Bronchial epithelial cell (primary cell): Measurements from ENCODE around the gene FANCL. TPM values are rescaled to one million over a fixed set of nuclear protein-coding genes. Genes with fewer than 3 reads are reported as not detected.
A peak's percentile ranks its signal among the peaks of the same experiment; 100 is the strongest.

ENCODE experiments used
- DNase-seq: peaks from one replicate; pipeline ENCODE4 v3.0.0-alpha.2; 2010; ENCODE audit warnings: low read depth
- FAIRE-seq: peaks from 2 replicates; lab custom pipeline; 2011; peaks lifted over from hg19 to GRCh38; lab: Jason Lieb, UNC
- H3K27me3 ChIP-seq: 2 replicates; pipeline ENCODE4 v1.5.1; 2011; ENCODE audit warnings: low read length; ENCODE audit not compliant: control insufficient read depth, insufficient read depth
- H3K36me3 ChIP-seq: 2 replicates; pipeline ENCODE4 v1.5.1; 2011; ENCODE audit warnings: low read length; ENCODE audit not compliant: control insufficient read depth, insufficient read depth
- H3K4me3 ChIP-seq: 2 replicates; pipeline ENCODE4 v1.5.1; 2011; ENCODE audit warnings: mild to moderate bottlenecking, low read depth, low read length, control low read depth
- CTCF ChIP-seq: IDR thresholded peaks from 2 replicates; pipeline ENCODE4 v1.5.1; 2011; ENCODE audit warnings: mild to moderate bottlenecking, moderate library complexity, low read length, control low read depth, inconsistent platforms; ENCODE audit not compliant: insufficient read depth, severe bottlenecking
- total RNA-seq: library from RNA; depleted of rRNA; stranded (reverse); fragments of >200 nt; gene quantifications from 2 replicates; pipeline ENCODE4 v1.2.1, GENCODE V29; 2014

The FANCL gene
- total RNA-seq, 1 donor from 2014 or later: 10.8 TPM

DNA sequence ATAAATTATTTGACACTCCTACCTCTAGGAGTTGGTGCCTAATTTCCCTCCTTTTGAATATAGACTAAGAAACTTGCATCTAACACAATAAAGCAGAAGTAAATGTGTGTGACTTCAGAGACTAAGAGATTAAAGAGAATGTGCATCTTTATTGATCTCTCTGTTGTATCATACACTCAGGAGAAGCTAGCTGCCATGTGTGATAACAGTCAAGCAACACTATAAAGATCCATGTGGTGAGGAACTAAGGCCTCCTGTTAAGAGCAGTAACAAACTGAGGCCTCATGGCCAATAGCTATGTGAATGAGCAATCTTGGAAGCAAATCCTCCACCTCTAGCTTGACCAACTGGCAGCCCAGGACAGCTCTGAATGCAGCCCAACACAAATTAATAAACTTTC lies 3.4 kb downstream of the FANCL start:
- no peaks in the 10 kb centered on the region for H3K36me3 ChIP-seq
- H3K27me3 ChIP-seq: no peaks in the 10 kb centered on the region
- no peak for TF ChIP-seq CTCF
- FAIRE-seq (no peak), DNase-seq (no peak)
- H3K4me3 ChIP-seq: no peak overlapping the region

DNA sequence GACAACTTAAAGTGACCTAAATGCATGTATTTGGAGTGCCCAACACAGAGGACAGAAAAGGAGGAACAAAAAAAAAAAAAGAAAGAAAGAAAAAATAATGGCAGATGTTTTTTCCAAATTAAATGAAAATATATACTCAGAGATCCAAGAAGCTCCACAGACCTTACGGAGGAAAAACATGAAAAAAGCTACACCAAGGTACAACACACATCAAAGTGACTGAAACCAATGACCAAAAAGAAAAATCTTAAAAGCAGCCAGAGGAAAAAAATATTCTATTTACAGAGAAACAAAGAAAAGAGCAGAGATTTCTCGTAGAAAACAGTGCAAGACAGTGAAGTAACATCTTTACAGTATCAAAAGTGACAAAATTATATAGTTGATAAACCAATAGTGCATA lies 5.1 kb downstream of the FANCL start:
- DNase-seq (no peak), FAIRE-seq (no peak)
- no peak for TF ChIP-seq CTCF
- Histone ChIP-seq H3K36me3 (no peaks in the 10 kb centered on the region), H3K4me3 (no peak overlapping the region), H3K27me3 (no peaks in the 10 kb centered on the region)

- FAIRE-seq: no peak
- Histone ChIP-seq H3K4me3 (no peak overlapping the region), H3K27me3 (no peaks in the 10 kb centered on the region), H3K36me3 (no peaks in the 10 kb centered on the region)
- no peak for TF ChIP-seq CTCF
- no peak for DNase-seq
These were observed 6.0 kb downstream of the FANCL start for GRCh38 chr2:58235170-58235569.

DNA sequence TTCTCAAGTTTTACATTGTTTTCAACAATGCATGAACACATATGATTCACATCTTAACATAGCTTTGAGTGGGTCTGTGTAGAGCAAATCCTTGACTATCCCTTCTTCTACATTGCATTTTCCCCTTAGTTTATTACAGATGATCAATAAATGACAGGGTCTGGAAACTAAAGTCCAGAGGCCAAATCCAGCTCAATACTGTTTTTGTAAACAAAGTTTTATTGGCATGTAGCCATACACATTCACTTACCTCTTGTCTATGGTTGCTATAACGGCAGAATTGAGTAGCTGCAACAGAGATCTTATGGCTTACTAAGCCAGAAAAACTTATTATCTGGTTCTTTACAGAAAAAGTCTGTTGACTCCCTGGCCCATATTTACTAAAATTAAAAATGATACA lies 12.8 kb downstream of the FANCL start:
- DNase-seq: no peak
- H3K4me3 ChIP-seq: no peak overlapping the region
- TF ChIP-seq CTCF: no peak
- H3K27me3 ChIP-seq: no peaks in the 10 kb centered on the region
- no peak for FAIRE-seq
- H3K36me3 ChIP-seq: no peaks in the 10 kb centered on the region

DNA sequence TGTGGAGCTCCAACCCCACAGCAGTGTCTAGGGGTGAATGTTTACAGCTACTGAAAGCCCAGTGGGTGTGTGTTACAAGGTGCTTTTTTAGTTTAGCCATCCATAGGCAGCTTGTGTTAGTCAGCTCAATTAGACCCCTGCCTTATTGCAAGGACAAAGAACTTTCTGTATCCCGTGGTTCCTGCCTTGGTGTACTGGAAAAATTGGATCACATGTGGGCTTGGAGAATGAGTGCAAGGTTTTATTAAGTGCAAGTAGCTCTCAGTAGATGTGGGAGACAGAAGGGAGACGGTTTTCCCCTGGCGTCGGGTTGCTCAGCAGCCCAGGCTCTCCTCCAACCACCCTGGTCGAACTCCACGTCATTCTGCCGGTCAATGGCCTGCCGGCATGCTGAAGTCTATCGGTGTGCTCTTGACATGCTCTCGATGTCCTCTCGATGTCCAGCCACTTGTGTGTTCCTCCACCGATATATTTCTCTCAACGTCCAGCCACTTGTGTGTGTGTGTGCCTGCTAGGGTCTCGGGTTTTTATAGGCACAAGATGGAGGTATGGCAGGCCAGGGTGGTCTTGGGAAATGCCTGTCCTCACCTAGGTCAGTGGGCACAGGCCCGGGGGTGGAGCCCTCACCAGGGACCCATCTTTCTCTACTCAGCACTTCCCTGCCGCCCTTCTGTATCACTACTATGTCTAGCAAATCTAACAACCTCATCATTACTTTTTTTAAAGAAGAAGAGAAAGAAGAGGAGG lies 13.8 kb downstream of the FANCL start:
- H3K27me3 ChIP-seq: no peaks in the 10 kb centered on the region
- peak; percentile 50 for FAIRE-seq
- no peak for DNase-seq
- no peaks in the 10 kb centered on the region for H3K36me3 ChIP-seq
- no peak for TF ChIP-seq CTCF
- no peak overlapping the region for H3K4me3 ChIP-seq

- DNase-seq (no peak), FAIRE-seq (no peak)
- Histone ChIP-seq H3K36me3 (no peaks in the 10 kb centered on the region), H3K4me3 (no peak overlapping the region), H3K27me3 (no peaks in the 10 kb centered on the region)
- TF ChIP-seq CTCF: no peak
These were observed 19.2 kb downstream of the FANCL start for GRCh38 chr2:58221909-58222308.
